Measurements from ENCODE around the gene CDC34. TPM values are rescaled to one million over a fixed set of nuclear protein-coding genes. Genes with fewer than 3 reads are reported as not detected.

Gene CDC34
- total RNA-seq, 1 experiment from 2014 or later, result 87.4 TPM

- POLR2A ChIA-PET, result interaction anchor here (1.0 to 1.6 kb wide), 4 partner anchors 10 to 46 kb away, joined by 3 to 8 read pairs (median 6); partner anchors contain the start of gene BSG
- Histone ChIP-seq H3K27ac (ENCODE audit: low read depth, low read length) (peak overlapping the region; percentile 48; the same call in 1 of the 2 replicates), H4K20me1 (ENCODE audit: insufficient read depth) (no peaks in the 10 kb centered on the region), H3K27me3 (ENCODE audit: insufficient read depth, low read length) (no peaks in the 10 kb centered on the region), H3K4me3 (replicated peaks in 1 of 2; ENCODE audit: low read depth in 1 of 2, low read length in 2 of 2) (peak overlapping the region in 1 of 2 experiments; percentile 8; a peak in 1 of 4 replicates), H3K36me3 (ENCODE audit: control insufficient read depth in 1 of 2, insufficient read depth in 2 of 2, low read length in 2 of 2) (no peaks in the 10 kb centered on the region), H3K4me1 (ENCODE audit: control insufficient read depth in 1 of 2, insufficient read depth in 2 of 2, low read length in 2 of 2) (peaks cover 17 to 18% of the 10 kb centered on the region in 2 experiments), H3K4me2 (ENCODE audit: low read length) (peak overlapping the region; percentile 67), H3K9me3 (ENCODE audit: control insufficient read depth in 1 of 2, insufficient read depth in 1 of 2, low read depth in 1 of 2, low read length in 2 of 2) (no peaks in the 10 kb centered on the region), H2AFZ (ENCODE audit: low read depth, low read length, poor library complexity, severe bottlenecking) (no peak overlapping the region), H3K9me2 (ENCODE audit: insufficient read depth) (no peaks in the 10 kb centered on the region), H3K9ac (ENCODE audit: low read length) (peak overlapping the region; percentile 8; the same call in 1 of the 2 replicates), H3K79me2 (ENCODE audit: insufficient read depth, low read length) (no peaks in the 10 kb centered on the region)
- RAD21 ChIA-PET (ENCODE audit: low non-redundant PET in 1 of 2, low total read pairs in 2 of 2, uncharacterized antibody in 2 of 2, unreplicated experiment in 2 of 2), result no interaction called here
- no peak for TF ChIP-seq FOSL1 (IDR thresholded peaks at IDR 0.05; ENCODE audit: low read depth)
- TF ChIP-seq YY1 (IDR thresholded peaks at IDR 0.05; ENCODE audit: extremely low read depth, insufficient replicate concordance, low read depth, low read length), result no peak
- TF ChIP-seq TCF7L2 (IDR thresholded peaks at IDR 0.05; ENCODE audit: borderline replicate concordance, extremely low read depth, insufficient read depth, insufficient read length), result no peak
- TF ChIP-seq ZNF274 (IDR thresholded peaks at IDR 0.05; ENCODE audit: low read depth, low read length), result no peak
- no peak for TF ChIP-seq SRF (IDR thresholded peaks at IDR 0.05; ENCODE audit: low read depth)
- no peak for TF ChIP-seq ZBTB33 (IDR thresholded peaks at IDR 0.05; ENCODE audit: extremely low read depth, insufficient replicate concordance, low read length)
- no peak for TF ChIP-seq SIN3A (IDR thresholded peaks at IDR 0.05; ENCODE audit: low read depth)
- no peak for TF ChIP-seq CBX3 (IDR thresholded peaks at IDR 0.05; ENCODE audit: low read depth)
- no peak for TF ChIP-seq POLR2AphosphoS5 (IDR thresholded peaks at IDR 0.05; ENCODE audit: low read depth, low read length)
- TF ChIP-seq SP1 (IDR thresholded peaks at IDR 0.05; ENCODE audit: low read depth), result no peak
- no peak for TF ChIP-seq ZFX (IDR thresholded peaks at IDR 0.05)
- TF ChIP-seq ELF1 (IDR thresholded peaks at IDR 0.05; ENCODE audit: borderline replicate concordance, low read depth), result no peak
- no peak for TF ChIP-seq ATF3 (IDR thresholded peaks at IDR 0.05)
- TF ChIP-seq EZH2phosphoT487 (IDR thresholded peaks at IDR 0.05; ENCODE audit: borderline replicate concordance), result no peak
- TF ChIP-seq REST (IDR thresholded peaks at IDR 0.05; ENCODE audit: low read depth), result no peak
- no peak for ATAC-seq
- CTCF ChIA-PET, result interaction anchor here (2.8 kb wide), 1 partner anchor 46 kb away, joined by 12 read pairs; no protein-coding TSS in a partner anchor
- intact Hi-C loops (cut with micrococcal nuclease), result no loop called here
- BruUV-seq (replicated peaks), result no TSS peak
- no peak for DNase-seq (ENCODE audit: low read depth, low spot score)
Observed at GRCh38 chr19:556611-557382, 25.2 kb downstream of the CDC34 start.
